ENCODE results near the gene CMTR1. TPM values are rescaled to one million over a fixed set of nuclear protein-coding genes. Genes with fewer than 3 reads are reported as not detected.
A peak's percentile ranks its signal among the peaks of the same experiment; 100 is the strongest.

The CMTR1 gene
- total RNA-seq, 2 experiments from 2014 or later, result 65.3 to 74.6 TPM

- ChIA-PET CTCF (interaction anchor here (1.0 to 3.3 kb wide), 8 partner anchors 8 to 177 kb away, joined by 3 to 21 read pairs (median 3); no protein-coding TSS in a partner anchor), POLR2A (interaction anchor here (0.6 to 1.7 kb wide), 3 partner anchors 11 to 65 kb away, joined by 3 to 14 read pairs (median 7); no protein-coding TSS in a partner anchor)
- H3K27me3 Mint-ChIP-seq, result no peaks in the 10 kb centered on the region
- peak overlapping the region; percentile 93 for H3K27ac Mint-ChIP-seq
- DNase-seq (no peak), ATAC-seq (no peak)
- no peaks in the 10 kb centered on the region for H3K36me3 Mint-ChIP-seq (ENCODE audit: low read depth)
- peaks cover 76% of the 10 kb centered on the region for H3K4me1 Mint-ChIP-seq
- H3K9me3 Mint-ChIP-seq (ENCODE audit: low read depth), result no peaks in the 10 kb centered on the region
- intact Hi-C loops (cut with DNase I, micrococcal nuclease), result no loop called here
- H3K4me3 Mint-ChIP-seq, result no peak overlapping the region
These were observed 70.4 kb downstream of the CMTR1 start for GRCh38 chr6:37503309-37503965.

- DNase-seq, result no peak
- H3K27ac Mint-ChIP-seq, result peak overlapping the region; percentile 33
- ATAC-seq, result no peak
- no peaks in the 10 kb centered on the region for H3K9me3 Mint-ChIP-seq (ENCODE audit: low read depth)
- ChIA-PET POLR2A (interaction anchor here (0.6 to 1.0 kb wide), 2 partner anchors 10 to 66 kb away, joined by 3 to 14 read pairs; no protein-coding TSS in a partner anchor), CTCF (interaction anchor here (1.0 to 1.9 kb wide), 4 partner anchors 9 to 16 kb away, joined by 3 to 4 read pairs (median 4); no protein-coding TSS in a partner anchor)
- H3K4me1 Mint-ChIP-seq, result peaks cover 75% of the 10 kb centered on the region
- no peak overlapping the region for H3K4me3 Mint-ChIP-seq
- intact Hi-C loops (cut with DNase I, micrococcal nuclease), result no loop called here
- no peaks in the 10 kb centered on the region for H3K27me3 Mint-ChIP-seq
- H3K36me3 Mint-ChIP-seq (ENCODE audit: low read depth), result no peaks in the 10 kb centered on the region
These were observed 71.0 kb downstream of the CMTR1 start for GRCh38 chr6:37504024-37504423.

- H3K4me1 Mint-ChIP-seq, result peaks cover 62% of the 10 kb centered on the region
- CTCF ChIA-PET, result interaction anchor here (1.1 to 2.2 kb wide), 2 partner anchors 11 kb away, joined by 3 to 11 read pairs; no protein-coding TSS in a partner anchor
- DNase-seq, result no peak
- H3K4me3 Mint-ChIP-seq, result no peak overlapping the region
- POLR2A ChIA-PET, result no interaction called here
- H3K9me3 Mint-ChIP-seq (ENCODE audit: low read depth), result no peaks in the 10 kb centered on the region
- ATAC-seq, result no peak
- H3K36me3 Mint-ChIP-seq (ENCODE audit: low read depth), result no peaks in the 10 kb centered on the region
- H3K27me3 Mint-ChIP-seq, result no peaks in the 10 kb centered on the region
- H3K27ac Mint-ChIP-seq, result no peak overlapping the region
- intact Hi-C loops (cut with DNase I, micrococcal nuclease), result no loop called here
These were observed 73.5 kb downstream of the CMTR1 start for GRCh38 chr6:37506479-37506878.

GRCh38 chr6:37507077-37507476 is 74.1 kb downstream of the CMTR1 start:
- POLR2A ChIA-PET, result no interaction called here
- Mint-ChIP-seq H3K27ac (peak overlapping the region; percentile 45), H3K4me1 (peaks cover 59% of the 10 kb centered on the region)

GRCh38 chr6:37507690-37508421 is 74.8 kb downstream of the CMTR1 start:
- no peak overlapping the region for H3K4me3 Mint-ChIP-seq
- H3K36me3 Mint-ChIP-seq (ENCODE audit: low read depth), result no peaks in the 10 kb centered on the region
- DNase-seq (peak; percentile 64), ATAC-seq (peak; percentile 77)
- POLR2A ChIA-PET, result interaction anchor here (0.6 to 1.3 kb wide), 3 partner anchors 13 to 1014 kb away, joined by 3 to 7 read pairs (median 3); no protein-coding TSS in a partner anchor
- no peaks in the 10 kb centered on the region for H3K9me3 Mint-ChIP-seq (ENCODE audit: low read depth)
- peaks cover 57% of the 10 kb centered on the region for H3K4me1 Mint-ChIP-seq
- CTCF ChIA-PET, result interaction anchor here (0.9 to 1.9 kb wide), 5 partner anchors 9 to 316 kb away, joined by 3 to 5 read pairs (median 5); no protein-coding TSS in a partner anchor
- peak overlapping the region; percentile 22 for H3K27ac Mint-ChIP-seq
- intact Hi-C loops (cut with DNase I, micrococcal nuclease), result no loop called here
- no peaks in the 10 kb centered on the region for H3K27me3 Mint-ChIP-seq

More at GRCh38 chr6:37507077-37507476, 74.1 kb downstream of the CMTR1 start:
- Mint-ChIP-seq H3K36me3 (ENCODE audit: low read depth) (no peaks in the 10 kb centered on the region), H3K9me3 (ENCODE audit: low read depth) (no peaks in the 10 kb centered on the region), H3K27me3 (no peaks in the 10 kb centered on the region), H3K4me3 (no peak overlapping the region)
- DNase-seq, result no peak
- CTCF ChIA-PET, result interaction anchor here (1.3 to 2.2 kb wide), 2 partner anchors 10 to 12 kb away, joined by 4 to 11 read pairs; no protein-coding TSS in a partner anchor
- ATAC-seq, result no peak
- intact Hi-C loops (cut with DNase I, micrococcal nuclease), result no loop called here

- no peaks in the 10 kb centered on the region for H3K36me3 Mint-ChIP-seq (ENCODE audit: low read depth)
- H3K27ac Mint-ChIP-seq, result no peak overlapping the region
- ATAC-seq, result no peak
- no peak overlapping the region for H3K4me3 Mint-ChIP-seq
- POLR2A ChIA-PET, result no interaction called here
- no peaks in the 10 kb centered on the region for H3K27me3 Mint-ChIP-seq
- CTCF ChIA-PET, result interaction anchor here (0.7 to 2.2 kb wide), 3 partner anchors 54 to 623 kb away, joined by 3 to 9 read pairs (median 3); no protein-coding TSS in a partner anchor
- H3K4me1 Mint-ChIP-seq, result peaks cover 60% of the 10 kb centered on the region
- no peaks in the 10 kb centered on the region for H3K9me3 Mint-ChIP-seq (ENCODE audit: low read depth)
- intact Hi-C loops (cut with DNase I, micrococcal nuclease), result loop anchor here in 1 of 2 experiments (10.0 kb wide), 1 partner anchor 354 kb away; no protein-coding TSS in a partner anchor
- no peak for DNase-seq
These were observed 78.2 kb downstream of the CMTR1 start for GRCh38 chr6:37511201-37511600.

- no peak overlapping the region for H3K27ac Mint-ChIP-seq
These were observed 78.9 kb downstream of the CMTR1 start for GRCh38 chr6:37511910-37512399.

GRCh38 chr6:37512400-37513011 is 79.5 kb downstream of the CMTR1 start:
- POLR2A ChIA-PET, result interaction anchor here (1.1 kb wide), 1 partner anchor 11 kb away, joined by 3 read pairs; no protein-coding TSS in a partner anchor
- ATAC-seq (no peak), DNase-seq (no peak)
- no peak overlapping the region for H3K27ac Mint-ChIP-seq
- H3K4me1 Mint-ChIP-seq, result peaks cover 71% of the 10 kb centered on the region
- H3K4me3 Mint-ChIP-seq, result no peak overlapping the region
- no peaks in the 10 kb centered on the region for H3K27me3 Mint-ChIP-seq
- H3K36me3 Mint-ChIP-seq (ENCODE audit: low read depth), result no peaks in the 10 kb centered on the region
- H3K9me3 Mint-ChIP-seq (ENCODE audit: low read depth), result no peaks in the 10 kb centered on the region
- CTCF ChIA-PET, result interaction anchor here (0.5 to 2.2 kb wide), 5 partner anchors 24 to 179 kb away, joined by 3 to 9 read pairs (median 3); no protein-coding TSS in a partner anchor
- intact Hi-C loops (cut with DNase I, micrococcal nuclease), result loop anchor here in 1 of 2 experiments (10.0 kb wide), 1 partner anchor 352 kb away; no protein-coding TSS in a partner anchor

More at GRCh38 chr6:37511910-37512399, 78.9 kb downstream of the CMTR1 start:
- Mint-ChIP-seq H3K4me3 (no peak overlapping the region), H3K4me1 (peaks cover 67% of the 10 kb centered on the region), H3K27me3 (no peaks in the 10 kb centered on the region), H3K36me3 (ENCODE audit: low read depth) (no peaks in the 10 kb centered on the region), H3K9me3 (ENCODE audit: low read depth) (no peaks in the 10 kb centered on the region)
- intact Hi-C loops (cut with DNase I, micrococcal nuclease), result loop anchor here in 1 of 2 experiments (10.0 kb wide), 1 partner anchor 353 kb away; no protein-coding TSS in a partner anchor
- CTCF ChIA-PET, result interaction anchor here (0.5 to 2.2 kb wide), 4 partner anchors 23 to 180 kb away, joined by 3 to 9 read pairs (median 3); no protein-coding TSS in a partner anchor
- POLR2A ChIA-PET, result no interaction called here
- ATAC-seq (no peak), DNase-seq (no peak)

- Mint-ChIP-seq H3K4me1 (peaks cover 74% of the 10 kb centered on the region), H3K9me3 (ENCODE audit: low read depth) (no peaks in the 10 kb centered on the region), H3K27me3 (no peaks in the 10 kb centered on the region), H3K36me3 (ENCODE audit: low read depth) (no peaks in the 10 kb centered on the region), H3K4me3 (no peak overlapping the region), H3K27ac (no peak overlapping the region)
- ATAC-seq, result no peak
- ChIA-PET POLR2A (interaction anchor here (1.1 kb wide), 1 partner anchor 11 kb away, joined by 3 read pairs; no protein-coding TSS in a partner anchor), CTCF (interaction anchor here (0.7 kb wide), 1 partner anchor 174 kb away, joined by 3 read pairs; no protein-coding TSS in a partner anchor)
- intact Hi-C loops (cut with DNase I, micrococcal nuclease), result loop anchor here in 1 of 2 experiments (10.0 kb wide), 1 partner anchor 352 kb away; no protein-coding TSS in a partner anchor
- DNase-seq, result no peak
These were observed 80.1 kb downstream of the CMTR1 start for GRCh38 chr6:37513155-37513554.

GRCh38 chr6:37513576-37513975 is 80.6 kb downstream of the CMTR1 start:
- CTCF ChIA-PET, result interaction anchor here (0.7 to 1.1 kb wide), 2 partner anchors 76 to 174 kb away, joined by 3 to 4 read pairs; no protein-coding TSS in a partner anchor
- no peaks in the 10 kb centered on the region for H3K36me3 Mint-ChIP-seq (ENCODE audit: low read depth)
- intact Hi-C loops (cut with DNase I, micrococcal nuclease), result loop anchor here in 1 of 2 experiments (10.0 kb wide), 1 partner anchor 351 kb away; no protein-coding TSS in a partner anchor
- DNase-seq, result no peak
- H3K4me1 Mint-ChIP-seq, result peaks cover 74% of the 10 kb centered on the region
- H3K4me3 Mint-ChIP-seq, result no peak overlapping the region
- no peaks in the 10 kb centered on the region for H3K9me3 Mint-ChIP-seq (ENCODE audit: low read depth)
- POLR2A ChIA-PET, result no interaction called here
- H3K27ac Mint-ChIP-seq, result no peak overlapping the region
- no peak for ATAC-seq
- no peaks in the 10 kb centered on the region for H3K27me3 Mint-ChIP-seq
